H9 (cell line): Measurements from ENCODE around the gene AGXT. TPM values are rescaled to one million over a fixed set of nuclear protein-coding genes. Genes with fewer than 3 reads are reported as not detected.
A peak's percentile ranks its signal among the peaks of the same experiment; 100 is the strongest.

Source experiments
- DNase-seq: peaks from one replicate; pipeline ENCODE4 v3.0.0-alpha.2; 2017
- H2AFZ ChIP-seq: one replicate; pipeline ENCODE4 v1.6.1; 2013; ENCODE audit warnings: mild to moderate bottlenecking, low read length, control low read depth, moderate library complexity
- H2AK5ac ChIP-seq: 2 replicates; pipeline ENCODE4 v1.6.1; 2013; ENCODE audit warnings: low read length, control low read depth, mixed read lengths; ENCODE audit not compliant: insufficient read length
- H2BK120ac ChIP-seq: one replicate; pipeline ENCODE4 v1.6.1; 2013; ENCODE audit warnings: low read depth, mild to moderate bottlenecking, low read length, control low read depth, inconsistent platforms; ENCODE audit not compliant: poor library complexity, severe bottlenecking
- H2BK12ac ChIP-seq: 2 replicates; pipeline ENCODE4 v1.6.1; 2013; ENCODE audit warnings: low read length, control low read depth, mixed read lengths, low read depth; ENCODE audit not compliant: insufficient read length
- H2BK15ac ChIP-seq: 2 replicates; pipeline ENCODE4 v1.6.1; 2013; ENCODE audit warnings: low read depth, low read length, control low read depth
- H2BK20ac ChIP-seq: one replicate; pipeline ENCODE4 v1.6.1; 2013; ENCODE audit warnings: low read depth, mild to moderate bottlenecking, low read length, control low read depth, inconsistent platforms; ENCODE audit not compliant: poor library complexity, severe bottlenecking
- H2BK5ac ChIP-seq: 2 replicates; pipeline ENCODE4 v1.6.1; 2013; ENCODE audit warnings: low read length, control low read depth, mixed read lengths; ENCODE audit not compliant: insufficient read length
- H3K14ac ChIP-seq: 2 replicates; pipeline ENCODE4 v1.6.1; 2013; ENCODE audit warnings: low read length, control low read depth; ENCODE audit not compliant: insufficient read depth
- H3K18ac ChIP-seq: 2 replicates; pipeline ENCODE4 v1.6.1; 2013; ENCODE audit warnings: low read depth, mild to moderate bottlenecking, mixed read lengths, low read length, control low read depth; ENCODE audit not compliant: insufficient read length
- H3K23ac ChIP-seq: 2 replicates; pipeline ENCODE4 v1.6.1; 2013; ENCODE audit warnings: low read length, control low read depth, mixed read lengths, low read depth; ENCODE audit not compliant: insufficient read length
- H3K23me2 ChIP-seq: 2 replicates; pipeline ENCODE4 v1.6.1; 2013; ENCODE audit warnings: low read depth, mild to moderate bottlenecking, mixed read lengths, low read length, control low read depth; ENCODE audit not compliant: insufficient read length, poor library complexity, severe bottlenecking
- H3K27ac ChIP-seq: 2 replicates; pipeline ENCODE4 v1.5.1; 2013; ENCODE audit warnings: low read length, control low read depth, mixed read lengths, low read depth; ENCODE audit not compliant: insufficient read length
- H3K27me3 ChIP-seq: 2 replicates; pipeline ENCODE4 v1.6.1; 2013; ENCODE audit warnings: low read length, control low read depth, inconsistent platforms; ENCODE audit not compliant: insufficient read depth
- H3K4ac ChIP-seq: 2 replicates; pipeline ENCODE4 v1.6.1; 2013; ENCODE audit warnings: low read depth, mild to moderate bottlenecking, control low read depth, inconsistent platforms, low read length, moderate library complexity
- H3K4me1 ChIP-seq: 2 replicates; pipeline ENCODE4 v1.6.1; 2013; ENCODE audit warnings: low read length, control low read depth, inconsistent platforms; ENCODE audit not compliant: insufficient read depth
- H3K4me2 ChIP-seq: 2 replicates; pipeline ENCODE4 v1.6.1; 2013; ENCODE audit warnings: low read length, control low read depth, mixed read lengths; ENCODE audit not compliant: insufficient read length, insufficient read depth
- H3K56ac ChIP-seq: 2 replicates; pipeline ENCODE4 v1.6.1; 2013; ENCODE audit warnings: low read depth, mild to moderate bottlenecking, mixed read lengths, low read length, control low read depth; ENCODE audit not compliant: insufficient read length
- H3K79me1 ChIP-seq: 2 replicates; pipeline ENCODE4 v1.6.1; 2013; ENCODE audit warnings: low read depth, mild to moderate bottlenecking, moderate library complexity, low read length, control low read depth, inconsistent platforms; ENCODE audit not compliant: insufficient read depth, poor library complexity, severe bottlenecking
- H3K79me2 ChIP-seq: 2 replicates; pipeline ENCODE4 v1.6.1; 2013; ENCODE audit warnings: low read length, control low read depth, inconsistent platforms; ENCODE audit not compliant: insufficient read depth
- H3K9ac ChIP-seq: 2 replicates; pipeline ENCODE4 v1.6.1; 2013; ENCODE audit warnings: low read length, control low read depth, mixed read lengths; ENCODE audit not compliant: insufficient read length; ENCODE audit errors: extremely low read depth
- H3K9me3 ChIP-seq: one replicate; pipeline ENCODE4 v1.6.1; 2013; ENCODE audit warnings: low read depth, low read length, inconsistent platforms; ENCODE audit not compliant: control insufficient read depth
- H3T11ph ChIP-seq: one replicate; pipeline ENCODE4 v1.6.1; 2013; ENCODE audit warnings: mild to moderate bottlenecking, low read length, control low read depth, inconsistent platforms
- H4K20me1 ChIP-seq: one replicate; pipeline ENCODE4 v1.6.1; 2013; ENCODE audit not compliant: control insufficient read depth, insufficient read length, insufficient read depth
- H4K5ac ChIP-seq: 2 replicates; pipeline ENCODE4 v1.6.1; 2013; ENCODE audit warnings: low read depth, mild to moderate bottlenecking, mixed read lengths, low read length, control low read depth; ENCODE audit not compliant: insufficient read length
- H4K8ac ChIP-seq: replicated peaks from 2 replicates; pipeline ENCODE4 v1.6.1; 2013; ENCODE audit warnings: low read length, control low read depth, mixed read lengths, low read depth; ENCODE audit not compliant: insufficient read length
- H4K91ac ChIP-seq: 2 replicates; pipeline ENCODE4 v1.6.1; 2013; ENCODE audit warnings: low read depth, mild to moderate bottlenecking, moderate library complexity, mixed read lengths, low read length, control low read depth; ENCODE audit not compliant: insufficient read length
- H3K27ac Mint-ChIP-seq, 3 experiments: 2 replicates in 2 of 3; 3 replicates in 1 of 3; pipeline ENCODE4 v1.8.0; 2020 to 2021; ENCODE audit warnings: mixed read lengths in 3 of 3, mild to moderate bottlenecking in 1 of 3, moderate library complexity in 1 of 3
- H3K27me3 Mint-ChIP-seq: 2 replicates; pipeline ENCODE4 v1.8.0; 2021; ENCODE audit warnings: low read depth, mild to moderate bottlenecking, moderate library complexity, mixed read lengths
- H3K36me3 Mint-ChIP-seq, 3 experiments: 2 replicates in 2 of 3; 3 replicates in 1 of 3; pipeline ENCODE4 v1.8.0; 2020 to 2021; ENCODE audit warnings: low read depth in 3 of 3, mixed read lengths in 3 of 3; ENCODE audit not compliant: insufficient read depth in 1 of 3
- H3K4me1 Mint-ChIP-seq, 2 experiments: 2 replicates each; pipeline ENCODE4 v1.8.0; 2020; ENCODE audit warnings: mixed read lengths in 2 of 2
- H3K4me3 Mint-ChIP-seq, 2 experiments: 2 replicates in 1 of 2; 3 replicates in 1 of 2; pipeline ENCODE4 v1.8.0; 2020 to 2021; ENCODE audit warnings: mild to moderate bottlenecking in 2 of 2, mixed read lengths in 2 of 2, moderate library complexity in 1 of 2
- H3K9me3 Mint-ChIP-seq, 2 experiments: 2 replicates in 1 of 2; 3 replicates in 1 of 2; pipeline ENCODE4 v1.8.0; 2020; ENCODE audit warnings: mild to moderate bottlenecking in 2 of 2, mixed read lengths in 2 of 2, moderate library complexity in 1 of 2
- CTCF ChIP-seq: fragments of 200-600 bp; sonication (generic); conservative IDR thresholded peaks from 3 replicates; pipeline ENCODE4 v1.8.0; 2021; ENCODE audit warnings: antibody characterized with exemption, mild to moderate bottlenecking
- WGBS: extraction: QIAGEN DNeasy Blood & Tissue Kit; methylation state at CpG from one replicate; pipeline ENCODE4 v1.1.7; 2013; ENCODE audit warnings: missing lambda C conversion rate, low lambda C conversion rate, mixed read lengths; ENCODE audit not compliant: insufficient read length; ENCODE audit errors: extremely low coverage; 5-methylcytosine and 5-hydroxymethylcytosine counted together
- total RNA-seq: library from RNA; stranded (reverse); gene quantifications from 2 replicates; pipeline ENCODE4 v1.2.1, GENCODE V29; 2021

AGXT gene
- total RNA-seq, 1 experiment from 2014 or later: not detected

- H3K23me2 ChIP-seq: peaks cover 15% of the 10 kb centered on the region
- Mint-ChIP-seq H3K4me3 (peak overlapping the region; percentile 71 to 84), H3K27me3 (peaks cover 32% of the 10 kb centered on the region), H3K36me3 (peaks cover 25 to 34% (median 26%) of the 10 kb centered on the region in 3 experiments), H3K9me3 (peaks cover 8 to 14% of the 10 kb centered on the region in 2 experiments; a peak in 4 of 5 replicates), H3K27ac (no peak overlapping the region), H3K4me1 (peaks cover 13 to 37% of the 10 kb centered on the region in 2 experiments)
- no CpG with 5 or more reads among the region's 81 CpGs for WGBS
- no peak overlapping the region for H2BK15ac ChIP-seq
- H3K27ac ChIP-seq: no peak overlapping the region
- H2AFZ ChIP-seq: no peak overlapping the region
- H3K27me3 ChIP-seq: no peaks in the 10 kb centered on the region
- no peak overlapping the region; the same call in 1 of the 2 replicates for H3K4ac ChIP-seq
- H4K20me1 ChIP-seq: peaks cover 3% of the 10 kb centered on the region
- H3K9me3 ChIP-seq: no peaks in the 10 kb centered on the region
- H2BK5ac ChIP-seq: no peak overlapping the region
- H2BK120ac ChIP-seq: no peak overlapping the region
- peak overlapping the region; percentile 68 for H3K9ac ChIP-seq
- H3K14ac ChIP-seq: peak overlapping the region; percentile 87; the same call in 1 of the 2 replicates
- TF ChIP-seq CTCF: no peak
- H3K79me1 ChIP-seq: peaks cover 5% of the 10 kb centered on the region
- H3K4me1 ChIP-seq: no peaks in the 10 kb centered on the region; the same call in 1 of the 2 replicates
- H4K5ac ChIP-seq: no peak overlapping the region
- no peak overlapping the region for H4K91ac ChIP-seq
- H2AK5ac ChIP-seq: no peak overlapping the region
- DNase-seq: peak; percentile 50
- H3T11ph ChIP-seq: no peak overlapping the region
- H2BK12ac ChIP-seq: no peak overlapping the region
- peaks cover 44% of the 10 kb centered on the region for H3K79me2 ChIP-seq
- no peak overlapping the region for H3K56ac ChIP-seq
- no peak overlapping the region for H2BK20ac ChIP-seq
- H3K4me2 ChIP-seq: peak overlapping the region; percentile 70
- no peak overlapping the region for H3K23ac ChIP-seq
- no peak overlapping the region for H4K8ac ChIP-seq
- peak overlapping the region; percentile 27 for H3K18ac ChIP-seq
Measured at GRCh38 chr2:240819126-240819857, 49.3 kb upstream of the AGXT start.
